ENCODE results near the gene SLCO4A1.

- no peak for TF ChIP-seq CTCF (IDR thresholded peaks at IDR 0.05)
- no peak for TF ChIP-seq POLR2AphosphoS5 (IDR thresholded peaks at IDR 0.05; ENCODE audit: insufficient read depth in 1 of 2, low read depth in 1 of 2)
Observed at GRCh38 chr20:62595069-62595468, 47.2 kb upstream of the SLCO4A1 start.

Measured in vagina (tissue), 2 donors.